ENCODE measurements around the gene GCNT4.

DNA sequence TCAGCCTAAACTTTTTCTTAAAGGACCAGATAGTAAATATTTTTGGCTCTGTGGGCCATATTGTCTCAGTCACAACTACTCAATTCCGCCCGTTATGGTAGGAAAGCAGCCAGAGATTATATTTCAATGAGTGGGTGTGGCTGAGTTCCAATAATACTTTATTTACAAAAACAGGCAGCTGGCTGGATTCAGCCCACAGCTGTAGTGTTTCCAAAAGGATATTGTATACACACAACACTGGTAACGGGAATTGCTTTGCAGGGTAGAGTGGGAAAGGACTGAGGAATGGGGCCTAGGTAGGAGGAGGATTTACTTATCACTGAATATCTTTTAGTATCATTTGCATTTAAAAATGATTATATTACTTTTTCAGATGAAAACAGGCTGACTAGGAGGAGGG, 21.0 kb downstream of the GCNT4 start:
- TF ChIP-seq ELF4 (IDR thresholded peaks at IDR 0.05) (no peak), FOXA1 (IDR thresholded peaks at IDR 0.05) (no peak), SP1 (IDR thresholded peaks at IDR 0.05) (no peak), FOXK2 (IDR thresholded peaks at IDR 0.05) (no peak), TARDBP (IDR thresholded peaks at IDR 0.05) (no peak), BHLHE40 (IDR thresholded peaks at IDR 0.05; ENCODE audit: borderline replicate concordance) (no peak), SUZ12 (IDR thresholded peaks at IDR 0.05) (no peak)

Measured in HEK293T (cell line).